Measurements from ENCODE around the gene EFCAB12. TPM values are rescaled to one million over a fixed set of nuclear protein-coding genes. Genes with fewer than 3 reads are reported as not detected.

EFCAB12 gene
- total RNA-seq, 1 experiment from 2014 or later: 0.54 TPM

GRCh38 chr3:129409541-129409940 lies 18.9 kb downstream of the EFCAB12 start:
- H3K27ac ChIP-seq (ENCODE audit: low read length): no peak overlapping the region
- DNase-seq (ENCODE audit: low read depth, low spot score) (no peak), ATAC-seq (no peak)
- in situ Hi-C loops (cut with HindIII; ENCODE audit: low pct_unique_long_range_greater_than_20kb, low sequenced_read_pairs): no loop called here
- no TSS peak for BruUV-seq (replicated peaks)
- no peaks in the 10 kb centered on the region for H3K4me1 ChIP-seq (ENCODE audit: control insufficient read depth, insufficient read depth, low read length)
- POLR2A ChIA-PET: no interaction called here
- H3K27me3 ChIP-seq (ENCODE audit: control insufficient read depth, insufficient read depth, low read length): no peaks in the 10 kb centered on the region
- H3K4me3 ChIP-seq (ENCODE audit: low read depth in 2 of 2, low read length in 2 of 2): no peak overlapping the region
- H3K36me3 ChIP-seq (ENCODE audit: control insufficient read depth, insufficient read depth, low read length): no peaks in the 10 kb centered on the region
- intact Hi-C loops (cut with micrococcal nuclease; ENCODE audit: unreplicated experiment): no loop called here
- no peaks in the 10 kb centered on the region for H3K9me3 ChIP-seq (ENCODE audit: control insufficient read depth, insufficient read depth, low read depth, low read length)
- TF ChIP-seq REST (IDR thresholded peaks at IDR 0.05; ENCODE audit: insufficient read depth in 1 of 2, low read depth in 2 of 2, low read length in 1 of 2) (no peak), SIN3A (IDR thresholded peaks at IDR 0.05; ENCODE audit: borderline replicate concordance, insufficient read depth, low read depth, low read length) (no peak), TCF7L2 (IDR thresholded peaks at IDR 0.05; ENCODE audit: low read depth, low read length) (no peak), CTCF (IDR thresholded peaks at IDR 0.05) (no peak), POLR2AphosphoS5 (IDR thresholded peaks at IDR 0.05; ENCODE audit: low read depth, low read length) (no peak)
- CTCF ChIA-PET: no interaction called here

GRCh38 chr3:129404610-129405009 lies 23.8 kb downstream of the EFCAB12 start:
- POLR2A ChIA-PET: no interaction called here
- no peak for ATAC-seq
- H3K27ac ChIP-seq (ENCODE audit: low read length): no peak overlapping the region

More at GRCh38 chr3:129404610-129405009, 23.8 kb downstream of the EFCAB12 start:
- Histone ChIP-seq H3K9me3 (ENCODE audit: control insufficient read depth, insufficient read depth, low read depth, low read length) (no peaks in the 10 kb centered on the region), H3K36me3 (ENCODE audit: control insufficient read depth, insufficient read depth, low read length) (no peaks in the 10 kb centered on the region), H3K4me1 (ENCODE audit: control insufficient read depth, insufficient read depth, low read length) (no peaks in the 10 kb centered on the region), H3K27me3 (ENCODE audit: control insufficient read depth, insufficient read depth, low read length) (no peaks in the 10 kb centered on the region), H3K4me3 (ENCODE audit: low read depth in 2 of 2, low read length in 2 of 2) (no peak overlapping the region)
- in situ Hi-C loops (cut with HindIII; ENCODE audit: low pct_unique_long_range_greater_than_20kb, low sequenced_read_pairs) (no loop called here), intact Hi-C loops (cut with micrococcal nuclease; ENCODE audit: unreplicated experiment) (no loop called here)
- CTCF ChIA-PET: no interaction called here
- no TSS peak for BruUV-seq (replicated peaks)
- DNase-seq (ENCODE audit: low read depth, low spot score): no peak
- TF ChIP-seq POLR2AphosphoS5 (IDR thresholded peaks at IDR 0.05; ENCODE audit: low read depth, low read length) (no peak), TCF7L2 (IDR thresholded peaks at IDR 0.05; ENCODE audit: low read depth, low read length) (no peak), CTCF (IDR thresholded peaks at IDR 0.05) (no peak)

Measured in Panc1 (cell line).